CD8-positive, alpha-beta memory T cell (primary cell): ENCODE results near the gene NAA11. TPM values are rescaled to one million over a fixed set of nuclear protein-coding genes. Genes with fewer than 3 reads are reported as not detected.
A peak's percentile ranks its signal among the peaks of the same experiment; 100 is the strongest.

ENCODE experiments used
- CTCF ChIA-PET: fragments of 350-600 bp; sonication (Branson Sonifier 250); formaldehyde crosslinking; loops from one replicate; lab custom pipeline; 2021; ENCODE audit warnings: antibody characterized with exemption; lab: Charles Lee
- POLR2A ChIA-PET: fragments of 350-600 bp; sonication (Branson Sonifier 250); formaldehyde crosslinking; loops from one replicate; lab custom pipeline; 2021; ENCODE audit warnings: antibody characterized with exemption; lab: Charles Lee
- DNase-seq, 5 donors: peaks; one replicate each; pipeline versions ENCODE4 v3.0.0 to v3.0.0-alpha.2; 2020 to 2022; ENCODE audit warnings: mixed read lengths in 1 of 5
- H3K27ac ChIP-seq: one replicate; pipeline ENCODE4 v1.7.0; 2013; ENCODE audit warnings: low read depth, mild to moderate bottlenecking, low read length, moderate library complexity
- H3K27me3 ChIP-seq: 2 replicates; pipeline ENCODE4 v1.7.0; 2013; ENCODE audit warnings: low read length, mild to moderate bottlenecking; ENCODE audit not compliant: insufficient read depth, poor library complexity, severe bottlenecking
- H3K36me3 ChIP-seq: 2 replicates; pipeline ENCODE4 v1.7.0; 2013; ENCODE audit warnings: mild to moderate bottlenecking, low read length, moderate library complexity; ENCODE audit not compliant: insufficient read depth
- H3K4me1 ChIP-seq: 2 replicates; pipeline ENCODE4 v1.7.0; 2013; ENCODE audit warnings: mild to moderate bottlenecking, low read length, moderate library complexity; ENCODE audit not compliant: insufficient read depth
- H3K4me3 ChIP-seq: 2 replicates; pipeline ENCODE4 v1.7.0; 2013; ENCODE audit warnings: mild to moderate bottlenecking, low read length
- H3K9me3 ChIP-seq: 2 replicates; pipeline ENCODE4 v1.7.0; 2013; ENCODE audit warnings: mild to moderate bottlenecking, low read length
- H3K27ac Mint-ChIP-seq, 8 donors: one replicate each; pipeline ENCODE4 v1.8.0; 2020 to 2021; ENCODE audit warnings: mixed read lengths in 8 of 8, mild to moderate bottlenecking in 6 of 8, inconsistent platforms in 3 of 8, moderate library complexity in 3 of 8
- H3K27me3 Mint-ChIP-seq, 2 donors: one replicate each; pipeline ENCODE4 v1.8.0; 2020 to 2021; ENCODE audit warnings: mixed read lengths in 2 of 2, mild to moderate bottlenecking in 1 of 2, moderate library complexity in 1 of 2
- H3K36me3 Mint-ChIP-seq, 3 donors: one replicate each; pipeline ENCODE4 v1.8.0; 2020 to 2021; ENCODE audit warnings: mixed read lengths in 3 of 3, inconsistent platforms in 1 of 3, mild to moderate bottlenecking in 1 of 3
- H3K4me1 Mint-ChIP-seq, 3 donors: one replicate each; pipeline ENCODE4 v1.8.0; 2020 to 2021; ENCODE audit warnings: mixed read lengths in 3 of 3, inconsistent platforms in 1 of 3, mild to moderate bottlenecking in 1 of 3
- H3K4me3 Mint-ChIP-seq, 7 donors: one replicate each; pipeline ENCODE4 v1.8.0; 2020 to 2021; ENCODE audit warnings: mixed read lengths in 7 of 7, mild to moderate bottlenecking in 6 of 7, moderate library complexity in 4 of 7, inconsistent platforms in 2 of 7
- H3K9me3 Mint-ChIP-seq, 5 donors: one replicate each; pipeline ENCODE4 v1.8.0; 2020 to 2022; ENCODE audit warnings: mixed read lengths in 5 of 5, mild to moderate bottlenecking in 3 of 5, moderate library complexity in 2 of 5, inconsistent platforms in 1 of 5
- polyA plus RNA-seq: library from polyadenylated mRNA; unstranded; fragments of 300-500 nt; fragmentation: Illumina TruSeq; gene quantifications from one replicate; pipeline ENCODE4 v1.2.3, GENCODE V29; 2021
- total RNA-seq, 2 experiments: library from RNA; stranded (reverse); gene quantifications; one replicate each; pipeline ENCODE4 v1.2.3, GENCODE V29; 2021

Gene NAA11
- total and polyA plus RNA-seq, 3 experiments from 2014 or later: not detected

DNA sequence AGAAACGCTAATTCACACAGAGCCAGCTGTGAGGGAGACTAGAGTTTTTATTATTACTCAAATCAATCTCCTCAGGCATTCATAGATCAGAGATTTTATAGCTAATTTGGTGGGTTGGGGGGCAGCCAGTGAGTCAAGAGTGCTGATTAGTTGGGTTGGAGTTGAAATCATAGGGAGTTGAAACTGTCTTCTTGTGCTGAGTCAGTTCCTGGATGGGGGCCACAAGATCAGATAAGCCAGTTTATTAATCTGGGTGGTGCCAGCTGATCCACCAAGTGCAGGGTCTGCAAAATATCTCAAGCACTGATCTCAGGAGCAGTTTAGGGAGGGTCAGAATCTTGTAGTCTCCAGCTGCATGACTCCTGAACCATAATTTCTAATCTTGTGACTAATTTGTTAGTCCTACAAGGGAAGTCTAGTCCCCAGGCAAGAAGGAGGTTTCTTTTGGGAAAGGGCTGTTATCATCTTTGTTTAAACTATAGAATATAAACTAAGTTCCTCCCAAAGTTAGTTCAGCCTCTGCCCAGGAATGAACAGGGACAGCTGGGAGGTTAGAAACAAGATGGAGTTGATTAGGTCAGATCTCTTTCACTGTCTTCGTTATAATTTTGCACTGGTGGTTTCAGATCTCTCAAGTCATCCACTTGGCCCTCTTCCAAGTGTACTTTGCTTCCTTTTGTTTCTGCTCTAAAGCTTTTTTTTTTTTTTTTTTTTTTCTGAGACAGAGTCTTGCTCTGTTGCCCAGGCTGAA lies 5.4 kb upstream of the NAA11 start:
- no peak for DNase-seq

DNA sequence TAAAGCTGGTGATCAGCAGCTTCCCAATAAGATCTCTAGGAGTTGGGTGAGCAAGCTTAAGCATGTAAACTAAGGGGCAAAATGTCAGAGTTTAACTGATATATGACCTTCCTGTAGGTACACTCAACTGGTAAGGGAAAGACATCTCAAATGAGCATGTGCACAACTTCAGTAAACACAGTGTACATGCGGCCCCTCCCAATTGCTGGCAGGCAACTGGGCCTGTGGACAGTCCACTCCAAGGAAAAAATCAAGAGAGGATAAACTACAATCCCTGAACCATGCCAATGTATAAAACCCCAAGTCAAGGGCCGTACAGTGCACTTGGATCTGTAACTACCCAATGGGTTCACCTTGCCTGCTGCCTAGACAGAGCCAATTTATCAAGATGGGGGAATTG lies 4.9 kb upstream of the NAA11 start:
- Histone ChIP-seq H3K4me1 (no peaks in the 10 kb centered on the region), H3K27me3 (no peaks in the 10 kb centered on the region), H3K4me3 (no peak overlapping the region), H3K27ac (no peak overlapping the region), H3K9me3 (no peaks in the 10 kb centered on the region), H3K36me3 (no peaks in the 10 kb centered on the region)
- Mint-ChIP-seq H3K4me3 (no peak overlapping the region), H3K27me3 (no peaks in the 10 kb centered on the region), H3K9me3 (peaks cover 0 to 2% (median 0%) of the 10 kb centered on the region in 5 donors), H3K27ac (no peak overlapping the region), H3K36me3 (no peaks in the 10 kb centered on the region), H3K4me1 (no peaks in the 10 kb centered on the region)
- CTCF ChIA-PET: no interaction called here
- POLR2A ChIA-PET: no interaction called here
- DNase-seq: no peak

More for the DNA sequence above, 5.4 kb upstream of the NAA11 start:
- H3K27me3 ChIP-seq: no peaks in the 10 kb centered on the region
- H3K27ac ChIP-seq: no peak overlapping the region
- no peaks in the 10 kb centered on the region for H3K36me3 ChIP-seq
- no peaks in the 10 kb centered on the region for H3K4me1 Mint-ChIP-seq
- peaks cover 0 to 3% (median 0%) of the 10 kb centered on the region in 5 donors for H3K9me3 Mint-ChIP-seq
- H3K27ac Mint-ChIP-seq: no peak overlapping the region
- no peaks in the 10 kb centered on the region for H3K27me3 Mint-ChIP-seq
- CTCF ChIA-PET: no interaction called here
- no peak overlapping the region for H3K4me3 ChIP-seq
- no peaks in the 10 kb centered on the region for H3K36me3 Mint-ChIP-seq
- H3K4me1 ChIP-seq: no peaks in the 10 kb centered on the region
- POLR2A ChIA-PET: no interaction called here
- no peaks in the 10 kb centered on the region for H3K9me3 ChIP-seq
- no peak overlapping the region for H3K4me3 Mint-ChIP-seq

DNA sequence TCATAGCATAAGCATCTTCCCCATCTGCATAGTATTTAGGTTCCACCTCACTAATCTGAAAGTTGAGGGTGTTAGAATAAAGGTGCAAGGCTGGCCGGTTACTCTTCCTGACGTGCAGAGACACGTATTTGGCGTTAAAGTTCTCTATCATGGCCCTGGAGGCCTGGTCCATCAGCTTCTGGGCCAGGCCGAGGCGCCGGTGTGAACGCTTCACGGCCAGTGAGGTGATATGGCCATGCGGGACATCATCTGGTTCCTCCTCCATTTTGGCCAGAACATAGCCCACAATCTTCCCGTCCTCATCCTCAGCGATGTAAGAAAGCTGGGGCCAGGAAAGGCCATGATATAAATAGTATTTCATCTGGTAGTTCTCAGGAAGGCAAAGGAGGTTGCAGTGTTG lies 425 bp downstream of the NAA11 start:
- no peak for DNase-seq
- no peak overlapping the region for H3K27ac Mint-ChIP-seq
- no peaks in the 10 kb centered on the region for H3K36me3 ChIP-seq
- H3K27me3 ChIP-seq: no peaks in the 10 kb centered on the region
- H3K4me3 Mint-ChIP-seq: no peak overlapping the region
- H3K4me1 Mint-ChIP-seq: no peaks in the 10 kb centered on the region
- CTCF ChIA-PET: no interaction called here
- peaks cover 0 to 6% (median 0%) of the 10 kb centered on the region in 5 donors for H3K9me3 Mint-ChIP-seq
- POLR2A ChIA-PET: no interaction called here
- H3K27me3 Mint-ChIP-seq: no peaks in the 10 kb centered on the region
- H3K4me1 ChIP-seq: no peaks in the 10 kb centered on the region
- H3K4me3 ChIP-seq: no peak overlapping the region
- H3K27ac ChIP-seq: peak overlapping the region; percentile 35
- no peaks in the 10 kb centered on the region for H3K36me3 Mint-ChIP-seq
- H3K9me3 ChIP-seq: no peaks in the 10 kb centered on the region

DNA sequence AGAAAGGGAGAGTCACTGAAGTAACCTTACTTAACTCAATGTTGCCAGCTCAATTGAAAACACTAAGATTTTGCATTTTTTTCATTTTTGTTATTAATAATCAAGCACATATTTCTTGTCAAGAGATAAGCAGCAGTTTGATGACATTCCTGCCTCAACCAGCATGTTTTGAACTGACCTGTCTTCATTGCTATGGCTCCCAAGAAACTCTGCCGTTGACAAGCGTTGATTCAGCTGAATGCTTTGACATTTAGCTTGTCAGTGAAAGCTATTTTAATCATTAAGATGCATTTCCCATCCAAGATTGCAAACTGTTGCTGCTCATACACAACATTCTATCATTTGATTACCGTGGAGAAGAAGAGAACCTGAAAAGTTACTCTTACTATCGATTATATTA lies 5.9 kb downstream of the NAA11 start:
- H3K36me3 ChIP-seq: no peaks in the 10 kb centered on the region
- no peak overlapping the region for H3K4me3 Mint-ChIP-seq
- H3K27ac Mint-ChIP-seq: no peak overlapping the region
- no peaks in the 10 kb centered on the region for H3K27me3 ChIP-seq
- H3K27me3 Mint-ChIP-seq: no peaks in the 10 kb centered on the region
- CTCF ChIA-PET: no interaction called here
- peaks cover 0 to 4% (median 0%) of the 10 kb centered on the region in 5 donors for H3K9me3 Mint-ChIP-seq
- no peaks in the 10 kb centered on the region for H3K36me3 Mint-ChIP-seq
- POLR2A ChIA-PET: no interaction called here
- no peaks in the 10 kb centered on the region for H3K9me3 ChIP-seq
- DNase-seq: no peak
- no peak overlapping the region for H3K4me3 ChIP-seq
- H3K27ac ChIP-seq: no peak overlapping the region
- H3K4me1 Mint-ChIP-seq: no peaks in the 10 kb centered on the region
- no peaks in the 10 kb centered on the region for H3K4me1 ChIP-seq

DNA sequence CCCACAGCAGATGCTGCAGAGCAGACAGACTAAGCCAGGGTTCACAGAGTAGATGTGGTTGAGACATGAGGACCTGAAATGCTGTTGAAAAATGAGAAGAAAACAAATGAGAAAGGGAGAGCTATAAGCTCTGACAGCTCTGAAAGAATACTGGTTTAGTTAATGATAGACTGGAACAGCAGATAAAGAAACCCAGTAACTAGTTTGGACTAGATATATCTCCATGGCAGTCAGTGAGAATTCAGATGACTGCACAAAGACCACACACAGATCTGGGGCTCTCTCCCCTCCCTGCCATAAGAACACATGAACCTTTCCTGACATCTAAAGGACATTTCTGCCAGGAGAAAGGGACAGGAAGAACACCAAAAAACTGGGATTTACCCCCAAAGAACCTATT lies 8.2 kb downstream of the NAA11 start:
- Mint-ChIP-seq H3K4me1 (no peaks in the 10 kb centered on the region), H3K36me3 (no peaks in the 10 kb centered on the region), H3K9me3 (peaks cover 0 to 4% (median 0%) of the 10 kb centered on the region in 5 donors), H3K27ac (no peak overlapping the region), H3K4me3 (no peak overlapping the region), H3K27me3 (no peaks in the 10 kb centered on the region)
- no peak overlapping the region for H3K4me3 ChIP-seq
- CTCF ChIA-PET: no interaction called here
- no peaks in the 10 kb centered on the region for H3K27me3 ChIP-seq
- no peaks in the 10 kb centered on the region for H3K9me3 ChIP-seq
- no peak for DNase-seq
- H3K4me1 ChIP-seq: no peaks in the 10 kb centered on the region
- POLR2A ChIA-PET: no interaction called here
- no peak overlapping the region for H3K27ac ChIP-seq
- H3K36me3 ChIP-seq: no peaks in the 10 kb centered on the region

DNA sequence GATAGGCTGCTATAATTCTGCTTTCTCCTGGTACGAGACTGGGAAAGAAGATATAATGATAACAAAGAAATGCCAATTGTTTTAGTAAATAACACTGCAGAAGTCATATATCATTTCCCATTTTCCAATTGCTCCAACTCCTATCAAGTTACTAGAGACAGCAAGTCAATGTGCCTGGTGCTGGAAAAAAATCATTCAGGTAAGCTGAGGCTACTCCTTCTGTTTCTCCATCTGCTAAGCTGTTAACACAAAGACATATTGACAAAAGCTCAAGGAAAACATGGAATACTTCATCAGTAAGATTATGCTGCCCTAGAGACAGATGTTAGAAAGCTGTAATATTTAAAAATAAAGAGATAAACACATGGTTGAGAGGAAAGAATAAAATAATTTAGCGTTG lies 10.0 kb downstream of the NAA11 start:
- H3K27ac Mint-ChIP-seq: no peak overlapping the region

DNA sequence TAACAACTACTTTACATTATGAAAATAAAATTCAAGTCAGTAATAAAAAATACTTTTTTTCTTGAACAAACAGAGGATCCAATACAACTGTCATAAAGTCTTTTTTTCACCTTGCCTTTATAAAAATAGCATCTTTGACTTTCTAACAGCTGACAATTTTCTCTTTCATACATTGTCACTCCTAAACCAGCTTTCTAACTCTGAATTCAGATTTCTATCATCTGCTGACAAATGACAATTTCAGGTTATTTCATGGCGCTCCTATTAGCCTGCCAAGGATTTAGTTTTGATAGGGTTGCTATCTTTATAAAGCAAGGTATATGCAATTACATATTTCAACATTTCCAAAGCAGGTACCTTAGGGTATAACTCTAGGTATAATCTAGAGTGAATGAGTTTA lies 14.6 kb downstream of the NAA11 start:
- ChIA-PET CTCF (no interaction called here), POLR2A (no interaction called here)
- no peak overlapping the region for H3K4me3 Mint-ChIP-seq
- no peak overlapping the region for H3K4me3 ChIP-seq
- no peak overlapping the region for H3K27ac ChIP-seq
- no peaks in the 10 kb centered on the region for H3K36me3 ChIP-seq
- H3K4me1 Mint-ChIP-seq: no peaks in the 10 kb centered on the region
- H3K27me3 ChIP-seq: no peaks in the 10 kb centered on the region
- H3K27me3 Mint-ChIP-seq: no peaks in the 10 kb centered on the region
- no peak for DNase-seq
- no peak overlapping the region for H3K27ac Mint-ChIP-seq
- H3K9me3 ChIP-seq: no peaks in the 10 kb centered on the region
- no peaks in the 10 kb centered on the region for H3K36me3 Mint-ChIP-seq
- H3K4me1 ChIP-seq: no peaks in the 10 kb centered on the region
- peaks cover 0 to 6% (median 0%) of the 10 kb centered on the region in 5 donors for H3K9me3 Mint-ChIP-seq

More for the DNA sequence above, 10.0 kb downstream of the NAA11 start:
- no peak for DNase-seq
- Histone ChIP-seq H3K27me3 (no peaks in the 10 kb centered on the region), H3K4me1 (no peaks in the 10 kb centered on the region), H3K9me3 (no peaks in the 10 kb centered on the region), H3K36me3 (no peaks in the 10 kb centered on the region), H3K27ac (no peak overlapping the region), H3K4me3 (no peak overlapping the region)
- H3K27me3 Mint-ChIP-seq: no peaks in the 10 kb centered on the region
- H3K4me1 Mint-ChIP-seq: no peaks in the 10 kb centered on the region
- peaks cover 0 to 4% (median 0%) of the 10 kb centered on the region in 5 donors for H3K9me3 Mint-ChIP-seq
- no peak overlapping the region for H3K4me3 Mint-ChIP-seq
- POLR2A ChIA-PET: no interaction called here
- H3K36me3 Mint-ChIP-seq: no peaks in the 10 kb centered on the region
- CTCF ChIA-PET: no interaction called here

DNA sequence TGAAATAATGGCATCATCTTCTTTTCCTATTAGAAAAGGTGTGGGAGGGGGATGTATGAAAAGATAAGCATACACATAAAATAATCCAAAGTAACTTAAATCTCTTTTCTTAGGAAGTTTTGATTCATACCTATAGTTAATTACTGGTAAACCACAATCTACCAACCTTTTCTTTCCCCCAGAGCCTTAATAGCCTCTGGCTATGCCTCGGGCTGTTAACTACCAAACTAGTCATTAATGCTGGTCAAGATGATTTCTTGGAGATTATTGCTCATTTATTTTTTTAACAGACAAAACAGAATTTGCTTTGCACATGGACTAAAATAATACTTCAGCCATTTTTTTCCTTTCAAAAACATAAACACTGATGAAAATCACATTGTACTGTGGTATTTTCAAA lies 16.9 kb downstream of the NAA11 start:
- H3K9me3 ChIP-seq: no peaks in the 10 kb centered on the region
- ChIA-PET POLR2A (no interaction called here), CTCF (no interaction called here)
- H3K9me3 Mint-ChIP-seq: peaks cover 0 to 6% (median 0%) of the 10 kb centered on the region in 5 donors
- no peak overlapping the region for H3K27ac ChIP-seq
- H3K27ac Mint-ChIP-seq: no peak overlapping the region
- no peak overlapping the region for H3K4me3 ChIP-seq
- H3K4me1 Mint-ChIP-seq: no peaks in the 10 kb centered on the region
- H3K27me3 ChIP-seq: no peaks in the 10 kb centered on the region
- no peaks in the 10 kb centered on the region for H3K36me3 Mint-ChIP-seq
- H3K4me3 Mint-ChIP-seq: no peak overlapping the region
- no peaks in the 10 kb centered on the region for H3K4me1 ChIP-seq
- no peaks in the 10 kb centered on the region for H3K36me3 ChIP-seq
- H3K27me3 Mint-ChIP-seq: no peaks in the 10 kb centered on the region
- DNase-seq: no peak
